LNCaP clone FGC (cell line): ENCODE results near the gene IPPK.

Experiments
- DNase-seq: peaks from one replicate; pipeline ENCODE4 v3.0.0-alpha.2; 2011; ENCODE audit warnings: low read depth
- H3K4me3 ChIP-seq: 2 replicates; pipeline ENCODE4 v1.5.1; 2011; ENCODE audit warnings: mild to moderate bottlenecking, low read depth, low read length, control low read depth
- CTCF ChIP-seq: IDR thresholded peaks from 2 replicates; pipeline ENCODE4 v1.5.1; 2012; ENCODE audit warnings: mild to moderate bottlenecking; ENCODE audit not compliant: control insufficient read depth, insufficient read depth; ENCODE audit errors: extremely low read depth

Gene IPPK

GRCh38 chr9:92636627-92637026 lies 33.3 kb downstream of the IPPK start:
- TF ChIP-seq CTCF = no peak
- H3K4me3 ChIP-seq = no peak overlapping the region
- DNase-seq = no peak

- no peak for DNase-seq
- no peak overlapping the region for H3K4me3 ChIP-seq
- no peak for TF ChIP-seq CTCF
Measured at GRCh38 chr9:92635760-92636159, 34.2 kb downstream of the IPPK start.

DNA sequence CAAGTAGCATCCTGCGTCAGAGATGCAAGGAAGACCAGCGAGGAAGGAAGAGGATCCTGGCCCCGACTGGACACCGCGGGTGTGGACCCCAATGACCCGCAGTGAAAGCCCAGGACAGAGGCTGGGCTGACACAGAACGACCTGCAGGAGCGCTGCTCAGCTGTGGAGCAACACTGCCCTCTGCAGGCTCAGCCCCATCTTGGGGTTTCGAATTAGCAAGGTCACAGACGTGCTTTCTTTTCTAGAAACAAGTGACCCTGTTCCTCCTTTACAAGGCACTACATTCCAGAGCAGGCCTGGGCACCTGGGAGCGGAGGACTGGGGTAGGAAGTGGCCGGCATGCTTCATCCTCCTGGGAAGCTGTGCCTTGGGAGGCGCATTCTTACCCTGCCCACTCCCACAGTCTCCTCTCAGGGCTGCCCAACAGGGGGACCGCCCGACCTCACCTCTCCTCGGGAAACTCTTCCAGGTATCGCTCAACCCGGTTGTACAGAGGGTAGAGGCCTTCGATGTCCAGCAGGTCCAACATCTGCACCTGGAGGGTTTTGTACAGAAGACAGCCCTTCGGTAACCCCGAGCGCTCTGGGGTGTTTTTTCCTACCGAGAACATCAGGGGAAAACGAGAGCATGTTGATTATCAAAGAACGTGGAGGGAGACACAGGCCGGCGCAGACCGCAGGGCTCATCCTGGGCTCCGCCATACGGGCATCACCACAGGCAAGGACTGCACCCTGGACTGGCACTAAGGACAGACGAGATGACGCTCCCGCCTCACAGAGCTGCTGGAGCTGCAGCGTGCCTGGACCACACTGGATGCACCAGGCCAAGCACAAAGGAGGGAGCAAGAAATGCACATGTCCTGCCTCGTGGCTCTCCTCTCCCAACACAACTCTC lies 35.0 kb downstream of the IPPK start:
- no peak overlapping the region for H3K4me3 ChIP-seq
- TF ChIP-seq CTCF = peak; percentile 97
- peak; percentile 19 for DNase-seq

- no peak for TF ChIP-seq CTCF
- no peak overlapping the region for H3K4me3 ChIP-seq
- no peak for DNase-seq
Measured at GRCh38 chr9:92633614-92634278, 36.2 kb downstream of the IPPK start.

DNA sequence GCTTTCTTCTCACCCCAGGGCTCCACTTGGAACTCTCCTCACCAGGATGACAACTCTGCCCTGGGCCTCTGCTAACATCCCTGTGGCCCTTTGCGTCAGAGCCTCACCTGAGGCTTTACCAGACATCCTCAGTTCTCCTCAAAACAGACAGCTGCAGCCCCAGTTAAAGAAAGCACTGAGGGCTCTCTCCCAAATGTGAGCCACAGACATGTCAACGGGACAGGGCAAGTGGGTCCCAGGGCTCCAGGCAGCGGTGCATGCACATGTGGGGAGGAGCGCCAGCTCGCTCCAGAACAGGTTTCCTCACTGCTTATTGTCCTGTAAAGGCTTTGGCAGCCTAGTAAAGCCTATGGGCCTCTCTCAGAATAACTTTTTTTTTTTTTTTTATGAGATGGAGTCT lies 37.3 kb downstream of the IPPK start:
- no peak for TF ChIP-seq CTCF
- no peak overlapping the region for H3K4me3 ChIP-seq
- DNase-seq = no peak

DNA sequence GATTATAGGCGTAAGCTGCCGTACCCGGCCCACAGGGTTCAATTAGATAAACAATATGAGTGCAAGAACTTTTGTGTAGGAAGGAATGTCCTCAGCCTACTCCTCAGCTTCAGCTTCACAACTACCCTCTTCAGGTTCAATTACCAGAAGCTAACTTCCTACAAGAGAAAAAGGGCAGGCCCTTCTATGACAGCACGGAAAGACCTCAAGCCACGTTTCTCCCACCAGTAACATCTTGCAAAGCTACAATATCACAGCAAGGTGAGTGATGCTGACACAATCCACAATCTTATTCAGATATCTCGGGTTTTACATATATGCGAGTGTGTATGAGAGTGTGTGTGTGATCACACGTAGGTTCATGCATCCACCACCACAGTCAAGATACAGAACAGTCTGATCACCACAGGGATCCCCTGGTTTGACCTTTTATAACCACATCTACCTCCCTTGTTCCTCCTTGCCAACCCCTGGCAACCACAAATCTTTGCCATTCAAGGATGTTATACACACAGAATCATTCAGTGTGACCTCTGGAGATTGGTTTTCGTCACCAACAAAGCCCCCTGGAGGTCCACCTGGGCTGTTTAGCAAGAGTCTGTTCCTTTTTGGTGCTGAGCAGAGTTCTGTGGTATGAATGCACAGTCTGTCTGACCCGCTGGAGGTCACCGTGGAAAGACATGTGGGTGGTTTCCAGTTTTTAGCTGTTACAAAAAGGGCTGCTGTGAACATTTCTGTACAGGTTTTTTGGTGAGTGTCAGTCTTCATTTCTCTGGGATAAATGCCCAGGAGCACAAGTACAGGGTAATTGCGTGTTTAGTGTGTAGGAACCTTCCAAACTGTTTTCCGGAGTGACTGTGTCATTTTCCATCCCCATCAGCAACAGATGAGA lies 38.2 kb downstream of the IPPK start:
- DNase-seq = no peak
- no peak for TF ChIP-seq CTCF
- no peak overlapping the region for H3K4me3 ChIP-seq
